Spleen (tissue), 7 donors: Measurements from ENCODE around the gene KCNMB1.

Experiments
- CTCF ChIP-seq, 11 experiments: fragments of 200-600 bp in 7 of 11; fragments of 450-650 bp in 4 of 11; sonication (generic) in 4 of 11; IDR thresholded peaks in 8 of 11; conservative IDR thresholded peaks in 3 of 11; 1 replicate in 7 of 11; 2 replicates in 4 of 11; pipeline versions ENCODE4 v1.4.0 to v1.8.0; 2016 to 2021; ENCODE audit warnings: antibody characterized with exemption in 11 of 11, inconsistent platforms in 4 of 11, mild to moderate bottlenecking in 1 of 11
- POLR2A ChIP-seq, 3 donors: fragments of 450-650 bp; IDR thresholded peaks; one replicate each; pipeline ENCODE4 v1.5.1; 2017; ENCODE audit warnings: antibody characterized with exemption in 3 of 3, mild to moderate bottlenecking in 1 of 3
- donor health status: DM: no; HTN: no; CAD: no; lungs with moderate emphysema.
- donor health status: DM: no; HTN: no; CAD: no.
- donor health status: DM: no; HTN: no; CAD: no.

GRCh38 chr5:170388818-170389549, at the start of gene KCNMB1:
- TF ChIP-seq CTCF (IDR thresholded peaks at IDR 0.05 in 8 of 11, conservative IDR thresholded peaks at IDR 0.05 in 3 of 11), result no peak
- TF ChIP-seq POLR2A (IDR thresholded peaks at IDR 0.05), result no peak
